ENCODE results near the gene ZNF451. TPM values are rescaled to one million over a fixed set of nuclear protein-coding genes. Genes with fewer than 3 reads are reported as not detected.

ZNF451 gene
- total RNA-seq, 6 donors from 2014 or later = 39.7 to 117 (median 42.8) TPM

DNA sequence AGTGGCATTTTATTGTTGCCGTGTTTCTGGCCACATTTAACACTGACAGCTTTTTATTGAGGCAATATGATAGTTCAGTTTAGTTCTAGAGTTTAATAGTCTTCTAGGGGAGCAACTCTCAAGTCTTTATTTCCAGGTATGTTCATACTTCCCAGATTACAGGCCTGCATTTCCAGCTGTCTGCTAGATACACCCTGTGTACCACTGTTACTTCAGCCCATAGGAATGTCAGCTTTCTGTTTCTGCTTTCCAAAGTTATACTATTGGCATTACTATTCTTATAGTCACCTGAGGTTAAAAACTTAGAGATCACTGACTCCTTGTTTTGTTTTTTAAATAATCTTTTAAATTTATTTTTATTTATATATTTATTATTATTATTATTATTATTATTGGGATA lies 7.6 kb downstream of the ZNF451 start:
- DNase-seq = no peak
- no peaks in the 10 kb centered on the region for H3K9me3 ChIP-seq
- peaks cover 12 to 25% (median 14%) of the 10 kb centered on the region in 4 donors for H3K4me1 ChIP-seq
- ATAC-seq (ENCODE audit: low FRiP score in 2 of 2) = no peak
- TF ChIP-seq POLR2A (IDR thresholded peaks at IDR 0.05) = no peak
- no peak for TF ChIP-seq POLR2AphosphoS5 (IDR thresholded peaks at IDR 0.05)
- TF ChIP-seq EP300 (IDR thresholded peaks at IDR 0.05) = no peak
- TF ChIP-seq, protein P1, sequence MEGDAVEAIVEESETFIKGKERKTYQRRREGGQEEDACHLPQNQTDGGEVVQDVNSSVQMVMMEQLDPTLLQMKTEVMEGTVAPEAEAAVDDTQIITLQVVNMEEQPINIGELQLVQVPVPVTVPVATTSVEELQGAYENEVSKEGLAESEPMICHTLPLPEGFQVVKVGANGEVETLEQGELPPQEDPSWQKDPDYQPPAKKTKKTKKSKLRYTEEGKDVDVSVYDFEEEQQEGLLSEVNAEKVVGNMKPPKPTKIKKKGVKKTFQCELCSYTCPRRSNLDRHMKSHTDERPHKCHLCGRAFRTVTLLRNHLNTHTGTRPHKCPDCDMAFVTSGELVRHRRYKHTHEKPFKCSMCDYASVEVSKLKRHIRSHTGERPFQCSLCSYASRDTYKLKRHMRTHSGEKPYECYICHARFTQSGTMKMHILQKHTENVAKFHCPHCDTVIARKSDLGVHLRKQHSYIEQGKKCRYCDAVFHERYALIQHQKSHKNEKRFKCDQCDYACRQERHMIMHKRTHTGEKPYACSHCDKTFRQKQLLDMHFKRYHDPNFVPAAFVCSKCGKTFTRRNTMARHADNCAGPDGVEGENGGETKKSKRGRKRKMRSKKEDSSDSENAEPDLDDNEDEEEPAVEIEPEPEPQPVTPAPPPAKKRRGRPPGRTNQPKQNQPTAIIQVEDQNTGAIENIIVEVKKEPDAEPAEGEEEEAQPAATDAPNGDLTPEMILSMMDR (IDR thresholded peaks at IDR 0.05) = no peak
- no peaks in the 10 kb centered on the region for H3K27me3 ChIP-seq
- no peak overlapping the region for H3K4me3 ChIP-seq
- 69 to 95% methylated on average over 1 of the region's 1 CpG for WGBS, 2 donors
- H3K27ac ChIP-seq = no peak overlapping the region
- peaks cover 17 to 49% (median 33%) of the 10 kb centered on the region in 4 donors for H3K36me3 ChIP-seq

DNA sequence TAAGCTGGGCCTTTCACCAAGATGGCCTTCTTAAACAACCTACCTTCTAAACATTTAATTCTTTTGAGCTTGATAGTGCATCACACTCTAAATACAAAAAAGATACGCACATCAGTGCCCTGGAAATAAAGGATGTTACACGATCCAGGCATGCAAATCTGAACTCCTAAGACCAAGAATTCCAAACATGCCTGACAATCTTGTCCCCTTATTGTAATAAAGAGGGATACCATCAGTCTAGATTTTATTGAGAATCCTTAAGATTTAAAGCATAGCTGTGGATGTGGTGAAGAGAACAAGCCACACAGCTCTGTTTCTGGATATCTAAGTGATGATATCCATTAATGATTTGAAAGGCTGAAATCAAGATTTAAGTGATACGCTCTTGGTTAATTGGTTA lies 13.0 kb downstream of the ZNF451 start:
- 96 to 97% methylated on average over 3 of the region's 3 CpGs for WGBS, 2 donors
- no peak for ATAC-seq (ENCODE audit: low FRiP score in 2 of 2)

DNA sequence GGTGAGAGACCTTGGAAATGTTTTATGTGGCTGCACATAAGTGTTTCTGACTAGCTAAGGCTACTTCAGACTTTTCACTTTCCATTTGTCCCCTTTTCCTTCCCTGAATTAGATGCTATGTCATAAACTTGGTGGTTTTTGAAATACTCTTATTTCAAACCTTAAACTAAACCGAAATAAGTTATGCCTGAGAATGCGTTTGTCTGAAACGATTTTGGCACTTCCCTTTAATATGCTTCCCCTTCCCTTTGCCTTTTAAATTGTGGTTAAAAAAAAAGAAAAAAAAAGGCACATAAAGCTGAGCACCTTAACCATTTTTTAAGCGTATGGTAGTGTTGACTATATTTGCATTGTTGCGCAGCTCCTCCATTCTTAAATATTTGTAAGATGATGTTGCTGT lies 14.3 kb downstream of the ZNF451 start:
- H3K4me3 ChIP-seq = no peak overlapping the region
- ATAC-seq (ENCODE audit: low FRiP score in 2 of 2) = no peak
- WGBS, 2 donors = 44 to 88% methylated on average over 5 of the region's 5 CpGs
- H3K4me1 ChIP-seq = peaks cover 0 to 8% (median 3%) of the 10 kb centered on the region in 4 donors
- H3K9me3 ChIP-seq = no peaks in the 10 kb centered on the region
- DNase-seq = no peak
- TF ChIP-seq, protein P1 (IDR thresholded peaks at IDR 0.05) = no peak
- no peak for TF ChIP-seq POLR2A (IDR thresholded peaks at IDR 0.05)
- TF ChIP-seq POLR2AphosphoS5 (IDR thresholded peaks at IDR 0.05) = no peak
- TF ChIP-seq EP300 (IDR thresholded peaks at IDR 0.05) = no peak
- H3K36me3 ChIP-seq = peaks cover 17 to 52% (median 32%) of the 10 kb centered on the region in 4 donors
- H3K27ac ChIP-seq = no peak overlapping the region
- no peaks in the 10 kb centered on the region for H3K27me3 ChIP-seq

More for the DNA sequence above, 13.0 kb downstream of the ZNF451 start:
- H3K27me3 ChIP-seq = no peaks in the 10 kb centered on the region
- H3K4me3 ChIP-seq = no peak overlapping the region
- no peak overlapping the region for H3K27ac ChIP-seq
- H3K4me1 ChIP-seq = peaks cover 0 to 8% (median 0%) of the 10 kb centered on the region in 4 donors
- no peak for DNase-seq
- H3K36me3 ChIP-seq = peaks cover 17 to 59% (median 37%) of the 10 kb centered on the region in 4 donors
- no peaks in the 10 kb centered on the region for H3K9me3 ChIP-seq
- no peak for TF ChIP-seq EP300 (IDR thresholded peaks at IDR 0.05)
- no peak for TF ChIP-seq POLR2AphosphoS5 (IDR thresholded peaks at IDR 0.05)
- TF ChIP-seq POLR2A (IDR thresholded peaks at IDR 0.05) = no peak
- TF ChIP-seq, protein P1 (IDR thresholded peaks at IDR 0.05) = no peak

DNA sequence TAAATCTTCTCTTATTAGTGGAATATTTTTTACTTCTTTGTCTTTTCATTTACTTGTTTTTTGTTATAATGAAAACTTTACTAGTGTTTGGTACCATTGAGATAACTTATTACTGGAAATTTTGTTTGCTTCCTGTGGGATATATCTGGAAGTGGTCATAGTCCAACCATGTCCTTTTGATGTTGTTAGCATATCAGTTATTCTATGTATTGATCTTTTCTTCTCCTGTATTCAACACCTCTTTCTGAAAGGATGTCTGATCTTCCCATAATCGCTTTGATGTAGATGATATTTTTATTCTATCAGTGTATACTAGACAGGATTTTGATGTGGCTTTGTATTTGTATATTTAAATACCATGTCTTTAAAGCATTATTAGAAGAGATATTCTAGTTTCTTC lies 17.0 kb downstream of the ZNF451 start:
- ATAC-seq (ENCODE audit: low FRiP score in 2 of 2) = no peak
- Histone ChIP-seq H3K27ac (no peak overlapping the region), H3K9me3 (no peaks in the 10 kb centered on the region), H3K27me3 (no peaks in the 10 kb centered on the region), H3K36me3 (peaks cover 2 to 25% (median 9%) of the 10 kb centered on the region in 4 donors), H3K4me3 (no peak overlapping the region), H3K4me1 (peaks cover 0 to 8% (median 4%) of the 10 kb centered on the region in 4 donors)
- TF ChIP-seq, protein P1 (IDR thresholded peaks at IDR 0.05) = no peak
- TF ChIP-seq EP300 (IDR thresholded peaks at IDR 0.05) = no peak
- TF ChIP-seq POLR2AphosphoS5 (IDR thresholded peaks at IDR 0.05) = no peak
- TF ChIP-seq POLR2A (IDR thresholded peaks at IDR 0.05) = no peak
- WGBS, 2 donors = 96 to 98% methylated on average over 1 of the region's 1 CpG
- no peak for DNase-seq

DNA sequence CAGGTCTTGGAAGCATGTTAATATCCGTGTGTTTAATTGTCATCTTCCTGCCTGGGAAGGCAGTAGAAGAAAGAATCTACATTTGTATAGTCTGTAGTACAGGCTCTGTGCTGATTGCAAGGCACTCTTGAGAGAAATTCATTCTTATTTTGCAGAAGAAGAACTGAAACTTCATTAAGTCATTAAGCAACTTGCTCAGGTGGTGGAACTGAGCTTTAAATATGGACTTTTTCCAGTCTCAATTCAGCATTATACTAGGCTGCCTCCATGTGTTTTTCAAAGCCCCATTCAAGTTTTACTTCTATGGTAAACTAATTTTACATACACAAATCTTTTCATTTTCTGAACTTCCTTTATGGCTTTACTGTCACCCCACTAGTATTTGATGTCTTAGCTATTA lies 18.7 kb downstream of the ZNF451 start:
- ATAC-seq (ENCODE audit: low FRiP score in 2 of 2) (no peak), DNase-seq (no peak)
- H3K9me3 ChIP-seq = no peaks in the 10 kb centered on the region
- WGBS, 2 donors = 43 to 52% methylated on average over 1 of the region's 1 CpG
- H3K27me3 ChIP-seq = no peaks in the 10 kb centered on the region
- peaks cover 0 to 8% (median 0%) of the 10 kb centered on the region in 4 donors for H3K36me3 ChIP-seq
- H3K4me1 ChIP-seq = peaks cover 0 to 8% (median 4%) of the 10 kb centered on the region in 4 donors
- H3K27ac ChIP-seq = no peak overlapping the region
- no peak overlapping the region for H3K4me3 ChIP-seq
- no peak for TF ChIP-seq POLR2A (IDR thresholded peaks at IDR 0.05)
- TF ChIP-seq POLR2AphosphoS5 (IDR thresholded peaks at IDR 0.05) = no peak
- TF ChIP-seq, protein P1 (IDR thresholded peaks at IDR 0.05) = no peak
- no peak for TF ChIP-seq EP300 (IDR thresholded peaks at IDR 0.05)

All from upper lobe of left lung (tissue), 6 donors.